Endothelial cell of umbilical vein (primary cell): Measurements from ENCODE around the gene DENND4C.

ENCODE experiments used
- POLR2A ChIP-seq: IDR thresholded peaks from 2 replicates; pipeline ENCODE4 v1.6.1; 2012; ENCODE audit warnings: low read depth, mild to moderate bottlenecking, control low read depth, low read length
- POLR2AphosphoS5 ChIP-seq: IDR thresholded peaks from 2 replicates; pipeline ENCODE4 v1.6.1; 2012; ENCODE audit warnings: low read depth, mild to moderate bottlenecking, control low read depth, low read length, moderate library complexity; ENCODE audit not compliant: insufficient read depth
- TF ChIP-seq, protein P1 (sequence below), 2 donors: IDR thresholded peaks; 1 replicate in 1 of 2; 2 replicates in 1 of 2; pipeline ENCODE4 v1.5.1; 2011; ENCODE audit warnings: low read length in 2 of 2, mild to moderate bottlenecking in 2 of 2, moderate library complexity in 2 of 2, control low read depth in 1 of 2, inconsistent platforms in 1 of 2, low read depth in 1 of 2; ENCODE audit not compliant: insufficient read depth in 1 of 2; ENCODE audit errors: extremely low read depth in 1 of 2

DNA sequence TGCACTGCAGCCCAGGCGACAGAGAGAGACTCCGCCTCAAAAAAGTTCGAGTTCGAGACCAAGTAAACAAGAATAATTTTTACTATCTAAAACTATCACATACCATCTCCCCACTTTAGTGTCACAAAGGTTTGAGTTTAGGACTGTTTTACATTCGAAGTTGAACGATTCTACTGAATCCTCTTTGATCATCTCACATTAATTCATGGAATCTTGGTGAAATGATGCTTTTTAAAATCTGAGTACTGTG, 150.3 kb downstream of the DENND4C start:
- TF ChIP-seq, protein P1, sequence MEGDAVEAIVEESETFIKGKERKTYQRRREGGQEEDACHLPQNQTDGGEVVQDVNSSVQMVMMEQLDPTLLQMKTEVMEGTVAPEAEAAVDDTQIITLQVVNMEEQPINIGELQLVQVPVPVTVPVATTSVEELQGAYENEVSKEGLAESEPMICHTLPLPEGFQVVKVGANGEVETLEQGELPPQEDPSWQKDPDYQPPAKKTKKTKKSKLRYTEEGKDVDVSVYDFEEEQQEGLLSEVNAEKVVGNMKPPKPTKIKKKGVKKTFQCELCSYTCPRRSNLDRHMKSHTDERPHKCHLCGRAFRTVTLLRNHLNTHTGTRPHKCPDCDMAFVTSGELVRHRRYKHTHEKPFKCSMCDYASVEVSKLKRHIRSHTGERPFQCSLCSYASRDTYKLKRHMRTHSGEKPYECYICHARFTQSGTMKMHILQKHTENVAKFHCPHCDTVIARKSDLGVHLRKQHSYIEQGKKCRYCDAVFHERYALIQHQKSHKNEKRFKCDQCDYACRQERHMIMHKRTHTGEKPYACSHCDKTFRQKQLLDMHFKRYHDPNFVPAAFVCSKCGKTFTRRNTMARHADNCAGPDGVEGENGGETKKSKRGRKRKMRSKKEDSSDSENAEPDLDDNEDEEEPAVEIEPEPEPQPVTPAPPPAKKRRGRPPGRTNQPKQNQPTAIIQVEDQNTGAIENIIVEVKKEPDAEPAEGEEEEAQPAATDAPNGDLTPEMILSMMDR (IDR thresholded peaks at IDR 0.05; ENCODE audit: extremely low read depth in 1 of 2, insufficient read depth in 1 of 2, low read depth in 1 of 2, low read length in 2 of 2): no peak
- no peak for TF ChIP-seq POLR2A
- TF ChIP-seq POLR2AphosphoS5: no peak
